Suppressor macrophage treated with lipopolysaccharide for 1 hour (primary cell): ENCODE results near the gene ADO.
"Not testable (repeated sequence)": the region's sequence is repeated elsewhere in the genome, so short reads cannot be mapped to it uniquely, and the experiment has no call there.

ENCODE experiments used
- DNase-seq, 3 donors: peaks; one replicate each; pipeline ENCODE4 v3.0.0-alpha.2; 2020 to 2022

ADO gene

GRCh38 chr10:62804356-62805230 is at the start of gene ADO:
TSS of gene ADO (plus strand) at chr10:62804720. CDS start at chr10:62805060, 340 bp downstream.
- DNase-seq, result peak; percentile 79 to 90 (median 84)

- DNase-seq, result no peak
Observed at GRCh38 chr10:62754963-62755362, 49.6 kb upstream of the ADO start.

- peak in 1 of 3 donors; percentile 52 for DNase-seq
Observed at GRCh38 chr10:62755662-62756653, 48.6 kb upstream of the ADO start.

GRCh38 chr10:62759599-62760175 is 44.8 kb upstream of the ADO start:
- peak; percentile 83 to 91 (median 91) for DNase-seq

GRCh38 chr10:62760401-62760800 is 44.1 kb upstream of the ADO start:
- DNase-seq, result peak; percentile 72 to 91 (median 86)

- DNase-seq, result peak in 2 of 3 donors; percentile 52 to 55
Observed at GRCh38 chr10:62761115-62761514, 43.4 kb upstream of the ADO start.

GRCh38 chr10:62763155-62763554 is 41.4 kb upstream of the ADO start:
- DNase-seq, result no peak

- DNase-seq, result no peak
Observed at GRCh38 chr10:62764011-62764410, 40.5 kb upstream of the ADO start.

GRCh38 chr10:62765726-62766125 is 38.8 kb upstream of the ADO start:
- DNase-seq, result no peak

- no peak for DNase-seq
Observed at GRCh38 chr10:62766386-62766785, 38.1 kb upstream of the ADO start.

- DNase-seq, result no peak
Observed at GRCh38 chr10:62769574-62770242, 34.8 kb upstream of the ADO start.

GRCh38 chr10:62772186-62772974 is 32.1 kb upstream of the ADO start:
- peak; percentile 69 to 85 (median 76) for DNase-seq

GRCh38 chr10:62778125-62778524 is 26.4 kb upstream of the ADO start:
- no peak for DNase-seq

- peak; percentile 90 to 95 (median 91) for DNase-seq
Observed at GRCh38 chr10:62779487-62780248, 24.9 kb upstream of the ADO start.

- not testable (repeated sequence) for DNase-seq
Observed at GRCh38 chr10:62784537-62784936, 20.0 kb upstream of the ADO start.

- not testable (repeated sequence) for DNase-seq
Observed at GRCh38 chr10:62788285-62788684, 16.2 kb upstream of the ADO start.

GRCh38 chr10:62788861-62789467 is 15.6 kb upstream of the ADO start:
- no peak for DNase-seq

- no peak for DNase-seq
Observed at GRCh38 chr10:62790019-62790555, 14.4 kb upstream of the ADO start.

GRCh38 chr10:62790571-62790970 is 13.9 kb upstream of the ADO start:
- no peak for DNase-seq

GRCh38 chr10:62792261-62792660 is 12.3 kb upstream of the ADO start:
- DNase-seq, result no peak
